Femur (tissue), 1 donor: ENCODE measurements around the gene GNG7.
"Not testable (repeated sequence)": the region's sequence is repeated elsewhere in the genome, so short reads cannot be mapped to it uniquely, and the experiment has no call there.

Experiments used
- DNase-seq: peaks from one replicate; pipeline ENCODE4 v3.0.0-alpha.2; 2017

GNG7 gene

GRCh38 chr19:2726160-2726855 lies 23.8 kb upstream of the GNG7 start:
- DNase-seq = no peak

- DNase-seq = no peak
Measured at GRCh38 chr19:2724148-2724557, 21.7 kb upstream of the GNG7 start.

GRCh38 chr19:2723747-2724146 lies 21.3 kb upstream of the GNG7 start:
- DNase-seq = no peak

- no peak for DNase-seq
Measured at GRCh38 chr19:2723345-2723715, 20.8 kb upstream of the GNG7 start.

GRCh38 chr19:2722541-2723344 lies 20.2 kb upstream of the GNG7 start:
- DNase-seq = peak; percentile 69

GRCh38 chr19:2721570-2722540 lies 19.4 kb upstream of the GNG7 start:
- DNase-seq = no peak

GRCh38 chr19:2720777-2721569 lies 18.5 kb upstream of the GNG7 start, which contains the start of gene DIRAS1:
Gene DIRAS1 (minus strand): TSS chr19:2721372. CDS start chr19:2717806, 3,566 bp downstream.
- no peak for DNase-seq

GRCh38 chr19:2719920-2720776 lies 17.7 kb upstream of the GNG7 start:
- no peak for DNase-seq

GRCh38 chr19:2719232-2719735 lies 16.8 kb upstream of the GNG7 start:
- DNase-seq = no peak

GRCh38 chr19:2717638-2718541 lies 15.4 kb upstream of the GNG7 start:
- no peak for DNase-seq

GRCh38 chr19:2716722-2717637 lies 14.5 kb upstream of the GNG7 start:
- no peak for DNase-seq

GRCh38 chr19:2716275-2716650 lies 13.8 kb upstream of the GNG7 start:
- DNase-seq = no peak

- DNase-seq = no peak
Measured at GRCh38 chr19:2715470-2716274, 13.2 kb upstream of the GNG7 start.

- DNase-seq = no peak
Measured at GRCh38 chr19:2714531-2715269, 12.2 kb upstream of the GNG7 start.

- not testable (repeated sequence) for DNase-seq
Measured at GRCh38 chr19:2714102-2714501, 11.6 kb upstream of the GNG7 start.

- not testable (repeated sequence) for DNase-seq
Measured at GRCh38 chr19:2713170-2713569, 10.7 kb upstream of the GNG7 start.

- DNase-seq = no peak
Measured at GRCh38 chr19:2711875-2712205, 9.3 kb upstream of the GNG7 start.
